Transverse colon (tissue), 4 donors: Measurements from ENCODE around the gene RSPH9.

Experiments
- CTCF ChIP-seq, 5 experiments: fragments of 200-600 bp in 3 of 5; fragments of 450-650 bp in 2 of 5; sonication (generic) in 3 of 5; IDR thresholded peaks; 1 replicate in 2 of 5; 2 replicates in 3 of 5; pipeline ENCODE4 v1.5.1; 2016 to 2017; ENCODE audit warnings: antibody characterized with exemption in 5 of 5, inconsistent platforms in 3 of 5, mild to moderate bottlenecking in 2 of 5, moderate library complexity in 1 of 5
- POLR2A ChIP-seq: fragments of 450-650 bp; IDR thresholded peaks from one replicate; pipeline ENCODE4 v1.6.1; 2016; ENCODE audit warnings: antibody characterized with exemption, mild to moderate bottlenecking, moderate library complexity
- POLR2AphosphoS5 ChIP-seq, 3 donors: sonication (generic); formaldehyde crosslinking; IDR thresholded peaks; one replicate each; pipeline ENCODE4 v1.6.1; 2016; ENCODE audit warnings: antibody characterized with exemption in 3 of 3

GRCh38 chr6:43718387-43719105 lies 73.7 kb downstream of the RSPH9 start:
- TF ChIP-seq CTCF (IDR thresholded peaks at IDR 0.05) (no peak), POLR2AphosphoS5 (IDR thresholded peaks at IDR 0.05) (no peak), POLR2A (no peak)
